NCI-H345 treated with DMSO at 0.1 percent for 48 hours (cell line): ENCODE data around the gene TRIM37.
"Not testable (repeated sequence)": the region's sequence is repeated elsewhere in the genome, so short reads cannot be mapped to it uniquely, and the experiment has no call there.

Experiments used
- DNase-seq: peaks from one replicate; lab custom pipeline; 2025; ENCODE audit not compliant: unreplicated experiment; lab: John Stamatoyannopoulos, UW

The TRIM37 gene, protein sequence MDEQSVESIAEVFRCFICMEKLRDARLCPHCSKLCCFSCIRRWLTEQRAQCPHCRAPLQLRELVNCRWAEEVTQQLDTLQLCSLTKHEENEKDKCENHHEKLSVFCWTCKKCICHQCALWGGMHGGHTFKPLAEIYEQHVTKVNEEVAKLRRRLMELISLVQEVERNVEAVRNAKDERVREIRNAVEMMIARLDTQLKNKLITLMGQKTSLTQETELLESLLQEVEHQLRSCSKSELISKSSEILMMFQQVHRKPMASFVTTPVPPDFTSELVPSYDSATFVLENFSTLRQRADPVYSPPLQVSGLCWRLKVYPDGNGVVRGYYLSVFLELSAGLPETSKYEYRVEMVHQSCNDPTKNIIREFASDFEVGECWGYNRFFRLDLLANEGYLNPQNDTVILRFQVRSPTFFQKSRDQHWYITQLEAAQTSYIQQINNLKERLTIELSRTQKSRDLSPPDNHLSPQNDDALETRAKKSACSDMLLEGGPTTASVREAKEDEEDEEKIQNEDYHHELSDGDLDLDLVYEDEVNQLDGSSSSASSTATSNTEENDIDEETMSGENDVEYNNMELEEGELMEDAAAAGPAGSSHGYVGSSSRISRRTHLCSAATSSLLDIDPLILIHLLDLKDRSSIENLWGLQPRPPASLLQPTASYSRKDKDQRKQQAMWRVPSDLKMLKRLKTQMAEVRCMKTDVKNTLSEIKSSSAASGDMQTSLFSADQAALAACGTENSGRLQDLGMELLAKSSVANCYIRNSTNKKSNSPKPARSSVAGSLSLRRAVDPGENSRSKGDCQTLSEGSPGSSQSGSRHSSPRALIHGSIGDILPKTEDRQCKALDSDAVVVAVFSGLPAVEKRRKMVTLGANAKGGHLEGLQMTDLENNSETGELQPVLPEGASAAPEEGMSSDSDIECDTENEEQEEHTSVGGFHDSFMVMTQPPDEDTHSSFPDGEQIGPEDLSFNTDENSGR

DNA sequence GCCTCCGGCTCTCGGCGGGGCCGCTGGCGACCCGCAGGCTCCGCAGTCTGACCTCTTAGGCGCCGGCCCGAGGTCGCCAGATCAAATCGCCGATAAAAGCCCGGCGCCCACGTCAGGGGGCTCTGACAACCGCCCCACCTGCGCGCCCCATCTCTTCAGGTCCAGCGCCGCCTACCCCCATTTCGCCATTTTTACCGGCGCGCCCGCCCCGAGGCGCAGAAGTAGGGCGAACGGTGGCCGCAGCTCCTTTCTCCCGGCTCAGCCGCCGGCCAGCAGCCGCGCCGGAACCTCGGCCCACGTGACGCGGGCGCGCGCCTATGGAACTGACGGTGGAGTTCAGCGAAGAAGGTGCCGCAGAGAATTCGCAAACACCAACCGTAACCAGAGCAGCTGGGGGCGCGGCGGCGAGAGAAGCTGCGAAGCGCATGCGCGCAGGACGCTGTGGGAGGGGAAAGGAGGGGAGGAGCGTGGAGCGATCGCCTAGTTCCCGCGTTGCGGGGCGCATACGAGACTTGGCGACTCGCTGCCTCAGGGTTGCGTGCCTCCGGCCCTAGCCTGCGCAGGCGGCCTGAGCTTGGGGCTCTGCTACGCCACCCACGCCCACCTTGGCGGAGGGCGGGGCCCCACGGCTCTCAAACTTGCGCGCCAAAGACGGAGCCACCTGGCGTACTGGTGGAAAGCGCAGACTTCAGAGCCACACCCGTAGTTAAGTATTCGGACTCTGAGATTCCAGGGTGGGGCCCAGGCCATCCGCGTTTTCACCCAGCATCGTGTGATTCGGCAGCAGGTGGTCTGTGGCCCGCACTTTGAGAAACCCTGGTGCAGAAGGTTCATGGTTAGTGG lies at the start of gene TRIM37:
TRIM37 (minus strand) TSS at position 418 of the 843 bp plus-strand sequence. CDS start 419 bp downstream, outside the sequence.
- peak; percentile 97 for DNase-seq

DNA sequence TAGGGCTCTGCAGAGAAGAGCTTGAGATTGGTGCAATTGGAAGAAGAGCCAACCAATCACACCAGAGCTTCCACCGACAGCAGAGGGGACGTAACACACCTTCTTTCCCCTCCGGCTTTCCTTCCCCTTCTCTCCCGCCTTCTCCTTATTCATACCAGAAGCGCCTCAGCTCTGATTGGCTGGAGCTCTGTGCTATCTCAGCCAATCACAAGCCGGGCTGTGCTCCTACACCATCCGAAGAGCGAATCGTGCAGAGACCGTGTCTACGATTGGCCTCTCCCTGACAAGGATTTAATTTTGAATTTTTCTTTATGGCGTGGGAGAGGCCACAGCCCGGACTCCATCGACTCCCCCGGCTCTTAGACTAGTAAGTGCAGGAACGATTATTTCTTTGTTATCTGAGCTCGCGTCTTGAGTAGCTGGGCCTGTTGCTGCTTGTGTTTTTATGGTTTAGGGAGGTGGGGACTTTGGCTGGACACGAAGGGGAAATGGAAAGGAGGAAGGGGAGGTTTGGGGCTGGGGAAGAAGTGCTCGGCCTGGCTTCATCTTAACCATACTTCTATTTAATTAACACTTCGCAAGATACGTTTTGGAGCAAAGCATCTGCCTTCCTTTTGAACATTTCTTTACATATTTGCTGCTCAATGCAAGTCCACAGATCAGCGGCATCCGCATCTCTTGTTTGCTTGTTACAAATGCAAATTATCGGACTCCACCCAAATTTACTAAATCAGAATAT lies 48.9 kb upstream of the TRIM37 start, which contains the start of gene PRR11:
PRR11 (plus strand) TSS at position 308 of the 739 bp plus-strand sequence. CDS start 14,007 bp downstream, outside the sequence.
- DNase-seq: peak; percentile 99

DNA sequence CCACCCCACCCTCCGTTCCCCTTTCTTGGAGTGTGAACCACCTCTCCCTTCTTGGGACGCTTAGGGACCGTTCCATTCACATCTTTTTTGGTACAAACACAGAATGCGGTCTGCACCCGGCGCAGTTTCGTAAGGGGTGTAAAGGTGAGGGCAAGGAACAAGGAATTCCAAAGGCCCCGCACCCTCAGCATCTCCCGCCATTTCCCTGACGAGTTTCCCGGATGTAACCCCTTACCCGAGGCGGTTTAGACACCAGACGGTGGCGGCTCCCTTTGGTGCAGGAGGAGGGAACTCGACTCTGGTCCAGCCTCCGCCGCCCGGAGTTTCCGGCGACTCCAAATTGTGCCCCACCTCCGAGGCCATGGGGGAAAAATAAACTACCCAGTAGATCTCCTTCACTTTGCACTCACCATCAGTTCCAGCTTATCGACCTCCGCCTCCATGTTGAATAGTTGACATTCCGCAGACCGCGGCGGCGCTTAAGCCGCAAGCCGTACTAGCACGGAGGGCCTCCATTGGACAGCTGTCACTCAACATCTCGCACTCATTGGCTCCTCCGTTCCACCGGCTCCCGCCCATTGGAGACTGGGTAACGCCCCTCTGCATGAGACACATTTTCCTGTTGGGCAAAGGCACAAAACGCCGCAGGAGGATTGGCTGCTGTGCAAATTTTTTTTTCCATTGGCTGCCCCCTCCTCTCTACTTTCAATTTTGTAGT lies 48.2 kb upstream of the TRIM37 start, which contains the start of gene SKA2:
SKA2 (minus strand) TSS at position 466 of the 718 bp plus-strand sequence; CDS start at position 443, 23 bp downstream.
- peak; percentile 95 for DNase-seq

DNA sequence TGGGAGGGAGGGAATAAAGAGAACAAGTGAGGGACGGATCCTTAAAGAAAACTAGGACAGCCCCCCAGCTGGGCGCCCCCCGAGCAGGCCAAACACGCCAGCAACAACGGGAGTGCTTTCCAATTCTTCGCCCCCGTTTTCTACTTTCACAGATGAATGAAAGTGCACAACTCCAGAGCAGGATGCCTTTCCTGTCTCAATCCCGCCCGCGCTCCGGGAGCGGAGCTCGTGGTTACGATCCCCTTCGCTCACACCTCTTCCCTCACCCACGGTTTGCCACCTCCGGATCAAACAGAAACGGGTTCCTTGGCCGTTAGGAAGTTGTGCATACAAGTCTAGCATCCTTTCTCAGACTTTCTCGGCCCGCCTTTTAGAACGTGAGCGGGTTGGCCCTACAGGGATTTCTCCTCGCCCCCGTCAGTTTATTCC lies 47.6 kb upstream of the TRIM37 start:
- peak; percentile 65 for DNase-seq

DNA sequence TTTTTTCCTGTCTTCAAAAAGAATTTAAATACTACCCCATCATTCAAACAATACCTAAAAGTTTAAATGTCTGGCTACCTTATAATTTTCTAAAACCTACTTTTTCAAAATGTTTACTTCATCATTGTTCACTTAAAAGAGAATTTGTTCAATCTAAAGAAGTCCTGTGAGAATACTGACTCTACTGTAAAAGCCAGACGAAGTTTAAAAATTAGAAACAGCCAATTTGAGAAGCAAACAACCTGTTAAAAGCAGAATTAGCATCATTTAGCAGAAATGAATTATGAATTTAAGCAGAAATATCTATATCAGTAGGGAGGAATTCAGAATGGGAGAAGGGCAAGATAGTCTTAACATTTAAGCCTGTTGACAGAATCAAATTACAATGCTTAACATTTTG lies 46.2 kb upstream of the TRIM37 start:
- no peak for DNase-seq

DNA sequence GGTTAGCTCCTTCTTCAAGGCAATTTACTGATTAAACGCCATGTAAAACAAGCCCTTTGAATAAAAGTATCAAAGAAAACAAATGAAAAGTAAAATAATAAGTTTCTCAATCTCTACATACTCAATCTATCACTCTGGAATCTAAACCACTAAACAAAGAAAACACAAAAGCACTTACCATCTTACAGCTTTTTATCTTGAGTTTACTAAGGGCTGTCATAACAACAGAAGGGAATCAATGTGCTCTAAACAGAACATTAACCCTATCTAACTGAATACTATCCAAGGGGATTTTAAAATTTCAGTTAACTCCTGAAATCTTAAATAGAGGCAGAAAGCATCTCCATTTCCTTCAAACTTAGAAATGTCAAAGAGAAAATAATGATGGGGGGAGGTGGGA lies 44.9 kb upstream of the TRIM37 start:
- no peak for DNase-seq

DNA sequence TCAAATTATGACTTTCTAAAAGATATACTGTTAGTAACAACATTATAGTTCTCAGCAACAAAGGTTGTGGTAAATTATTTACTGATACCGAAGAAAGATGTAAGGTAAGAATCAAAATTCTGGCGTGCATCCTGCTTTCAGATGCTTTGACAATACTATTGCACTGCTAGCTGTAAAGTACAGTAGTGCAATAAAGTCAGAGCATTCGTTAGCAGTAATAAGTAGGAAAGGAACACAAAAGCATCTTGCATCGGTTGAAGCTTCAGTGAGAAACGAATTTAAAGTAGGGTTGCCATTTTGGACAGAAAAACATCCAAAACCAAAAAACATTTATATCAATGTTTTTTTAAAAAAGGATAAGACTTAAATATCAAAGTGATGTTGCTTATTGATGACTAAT lies 44.3 kb upstream of the TRIM37 start:
- DNase-seq: no peak

DNA sequence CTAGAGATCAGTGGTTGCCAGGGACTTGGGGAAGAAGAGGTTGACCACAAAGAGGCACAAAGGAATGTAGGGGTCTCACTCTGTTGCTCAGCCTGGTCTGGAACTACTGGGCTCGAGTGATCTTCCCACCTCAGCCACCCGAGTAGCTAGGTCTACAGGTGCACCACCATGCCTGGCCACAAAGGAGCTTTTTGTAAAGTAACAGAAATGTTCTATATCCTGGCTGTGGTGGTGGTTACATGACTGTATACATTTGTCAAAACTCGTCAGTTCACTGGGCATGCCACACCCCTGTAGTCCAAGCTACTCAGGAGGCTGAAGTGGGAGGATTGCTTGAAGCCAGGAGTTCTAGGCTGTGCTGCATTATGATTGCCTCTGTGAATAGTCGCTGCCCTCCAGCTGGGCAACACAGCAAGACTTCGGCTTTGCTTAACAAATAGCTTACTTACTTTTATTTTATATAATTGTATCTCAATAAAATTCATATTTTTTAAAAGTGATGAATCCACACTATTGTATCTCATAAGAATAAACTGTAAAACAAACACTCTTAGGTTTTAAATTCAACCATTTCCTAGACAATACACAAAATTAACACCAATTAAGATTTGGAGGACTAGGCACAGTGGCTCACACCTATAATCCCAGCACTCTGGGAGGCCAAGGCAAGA lies 43.3 kb upstream of the TRIM37 start:
- DNase-seq: no peak

DNA sequence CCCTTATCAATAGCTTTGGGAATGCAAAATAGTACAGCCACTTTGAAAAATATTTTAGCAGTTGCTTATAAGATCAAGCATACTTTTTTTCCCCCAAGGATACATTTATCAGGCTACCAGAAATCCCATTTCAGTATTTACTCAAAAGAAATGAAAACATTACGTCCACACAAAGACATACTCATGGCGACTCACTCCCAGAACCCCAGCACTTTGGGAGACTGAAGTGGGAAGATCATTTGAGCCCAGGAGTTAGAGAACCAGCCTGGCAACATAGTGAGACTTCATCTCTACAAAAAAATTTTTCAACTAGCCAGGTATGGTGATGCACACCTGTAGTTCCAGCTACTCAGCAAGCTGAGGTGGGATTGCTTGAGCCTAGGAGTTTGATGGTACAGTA lies 42.4 kb upstream of the TRIM37 start:
- DNase-seq: no peak

DNA sequence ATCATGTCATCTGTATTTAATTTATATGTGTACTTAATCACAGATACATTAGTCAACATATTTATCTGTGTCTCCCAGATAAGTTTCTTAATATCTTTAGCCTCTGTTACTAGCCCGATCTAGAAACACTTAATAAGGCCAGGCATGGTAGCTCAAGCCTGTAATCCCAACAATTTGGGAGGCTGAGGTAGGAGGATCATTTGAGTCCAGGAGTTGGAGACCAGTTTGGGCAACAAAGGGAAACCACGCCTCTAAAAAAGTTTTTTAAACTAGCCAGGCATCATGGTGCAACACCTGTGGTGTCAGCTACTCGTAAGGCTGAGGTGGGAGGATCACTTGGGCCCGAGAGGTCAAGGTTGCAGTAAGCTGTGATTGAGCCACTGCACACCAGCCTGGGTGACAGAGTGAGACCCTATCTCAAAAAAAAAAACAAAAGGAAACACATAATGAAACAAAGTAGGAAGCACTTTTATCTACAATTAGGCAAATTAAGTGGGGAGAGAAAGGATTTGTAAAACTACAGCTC lies 39.0 kb upstream of the TRIM37 start:
- DNase-seq: no peak

DNA sequence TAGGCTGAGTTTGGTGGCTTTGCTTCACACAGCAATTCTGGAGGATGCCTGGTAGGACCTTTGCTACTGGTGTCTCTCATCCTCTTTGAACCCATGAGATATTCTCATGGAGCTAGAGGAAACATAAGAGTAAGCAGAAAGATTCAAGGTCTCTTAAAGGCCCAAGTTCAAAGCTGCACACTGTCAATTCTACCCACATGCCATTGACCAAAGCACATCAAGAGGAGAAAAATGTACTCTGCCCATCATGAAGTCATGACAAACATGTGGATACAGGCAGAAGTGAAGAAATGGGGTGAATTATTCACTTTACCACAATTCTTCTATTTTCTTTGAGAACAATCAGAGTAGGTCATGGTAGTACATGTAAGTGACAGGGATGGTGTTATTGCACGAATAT lies 35.2 kb upstream of the TRIM37 start:
- DNase-seq: no peak

DNA sequence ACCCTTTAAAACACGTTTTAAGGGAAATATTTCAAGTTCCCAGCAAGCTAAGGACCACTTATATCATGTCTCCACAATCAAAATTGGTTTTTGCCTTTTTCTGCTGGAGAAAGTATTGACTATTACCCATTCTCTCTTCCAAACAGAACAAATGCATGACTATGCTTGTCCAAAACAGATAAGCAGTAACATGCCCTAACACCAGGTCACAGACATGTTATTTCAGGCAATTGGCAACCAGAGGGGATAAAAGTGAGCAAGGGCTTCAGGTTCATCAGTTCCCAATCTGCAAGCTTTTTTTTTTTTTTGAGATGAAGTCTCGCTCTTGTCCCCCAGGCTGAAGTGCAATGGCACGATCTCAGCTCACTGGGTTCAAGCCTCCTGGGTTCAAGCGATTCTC lies 33.3 kb upstream of the TRIM37 start:
- DNase-seq: no peak

DNA sequence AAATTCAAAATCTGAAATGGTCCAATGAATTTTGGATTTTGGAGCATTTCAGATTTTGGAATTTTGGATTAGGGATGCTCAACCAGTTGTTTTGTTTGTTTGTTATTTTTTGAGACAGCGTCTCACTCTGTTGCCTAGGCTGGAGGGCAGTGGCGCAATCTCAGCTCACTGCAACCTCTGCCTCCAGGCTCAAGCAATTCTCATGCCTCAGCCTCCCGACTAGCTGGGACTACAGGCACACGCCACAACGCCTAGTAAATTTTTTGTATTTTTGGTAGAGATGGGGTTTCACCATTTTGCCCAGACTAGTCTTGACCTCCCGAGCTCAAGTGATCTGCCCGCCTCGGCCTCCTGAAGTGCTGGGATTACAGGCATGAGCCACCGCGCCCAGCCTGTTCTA lies 31.7 kb upstream of the TRIM37 start:
- DNase-seq: not testable (repeated sequence)

DNA sequence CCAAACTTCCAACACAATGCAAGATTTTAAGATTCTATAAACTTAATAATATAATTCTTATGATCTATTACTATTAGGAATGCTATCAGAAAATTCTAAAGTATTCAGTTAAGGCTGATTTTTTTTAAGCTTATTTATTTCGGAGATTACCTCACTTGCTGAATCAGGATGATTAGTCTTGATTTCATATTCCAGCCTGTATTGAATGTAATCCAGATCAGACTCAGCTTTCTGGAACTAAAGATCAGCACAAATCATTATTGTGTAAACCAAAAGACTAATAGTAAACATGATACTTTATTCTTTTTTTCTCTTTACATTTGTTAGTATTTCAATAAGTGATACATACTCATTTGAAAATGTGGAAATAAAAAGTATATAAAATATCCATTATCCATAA lies 24.5 kb upstream of the TRIM37 start:
- no peak for DNase-seq

DNA sequence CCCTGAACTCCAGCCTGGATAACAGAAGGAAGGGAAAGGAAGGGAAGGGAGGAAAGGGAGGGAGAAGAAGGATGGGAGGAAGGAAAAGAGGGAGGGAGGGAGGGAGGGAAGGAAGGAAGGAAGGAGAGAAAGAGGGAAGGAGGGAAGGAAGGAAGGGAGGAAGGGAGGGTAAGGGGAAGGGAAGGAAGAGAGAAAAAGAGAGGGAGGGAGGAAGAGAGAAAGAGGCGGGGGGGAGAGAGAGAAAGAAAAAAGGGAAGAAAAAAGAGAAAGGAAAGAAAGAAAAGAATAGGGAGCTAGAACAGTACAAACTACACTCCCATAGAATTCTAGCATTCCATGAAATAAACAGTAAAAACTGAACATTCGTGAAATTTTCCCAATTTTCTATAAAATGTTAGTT lies 23.1 kb upstream of the TRIM37 start:
- no peak for DNase-seq

DNA sequence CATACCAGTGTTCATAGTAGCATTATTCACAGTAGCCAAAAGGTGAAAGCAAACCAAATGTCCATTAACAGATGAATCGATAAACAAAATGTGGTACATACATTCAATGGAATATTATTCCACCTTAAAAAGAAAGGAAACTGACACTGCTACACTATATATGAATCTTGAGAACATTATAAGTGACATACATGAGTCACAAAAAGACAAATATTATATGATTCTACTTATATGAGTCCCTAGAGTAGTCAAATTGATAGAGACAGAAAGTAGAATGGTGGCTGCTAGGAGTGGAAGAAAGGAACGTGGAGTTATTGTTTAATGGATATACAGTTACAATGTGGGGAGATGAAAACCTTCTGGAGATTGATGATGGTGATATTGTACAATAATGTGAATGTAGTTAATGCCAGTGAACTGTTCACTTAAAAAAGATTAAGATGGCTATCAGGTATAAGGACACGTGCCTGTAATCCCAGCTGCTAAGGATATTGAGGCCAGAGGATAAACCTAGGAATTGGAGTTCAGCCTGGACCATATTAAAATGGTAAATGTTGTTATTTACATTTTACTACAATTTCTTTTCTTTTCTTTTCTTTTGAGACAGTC lies 20.2 kb upstream of the TRIM37 start:
- no peak for DNase-seq

DNA sequence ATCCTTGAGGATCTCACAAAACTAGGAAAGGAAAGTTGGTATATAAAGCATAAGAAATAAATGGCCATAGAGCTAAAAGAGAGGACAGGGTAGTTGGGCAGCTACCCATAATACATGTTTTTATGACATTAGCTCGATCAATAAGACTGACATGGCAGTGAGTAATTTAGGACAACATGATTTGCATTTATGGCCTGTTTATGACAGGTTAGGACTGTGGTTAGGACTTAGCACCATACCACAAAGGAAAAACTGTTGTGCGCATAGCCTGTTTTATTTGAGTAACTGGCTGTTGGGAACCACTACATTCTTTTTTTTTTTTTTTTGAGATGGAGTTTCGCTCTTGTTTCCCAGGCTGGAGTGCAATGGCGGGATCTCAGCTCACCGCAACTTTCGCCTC lies 18.0 kb upstream of the TRIM37 start:
- DNase-seq: no peak

DNA sequence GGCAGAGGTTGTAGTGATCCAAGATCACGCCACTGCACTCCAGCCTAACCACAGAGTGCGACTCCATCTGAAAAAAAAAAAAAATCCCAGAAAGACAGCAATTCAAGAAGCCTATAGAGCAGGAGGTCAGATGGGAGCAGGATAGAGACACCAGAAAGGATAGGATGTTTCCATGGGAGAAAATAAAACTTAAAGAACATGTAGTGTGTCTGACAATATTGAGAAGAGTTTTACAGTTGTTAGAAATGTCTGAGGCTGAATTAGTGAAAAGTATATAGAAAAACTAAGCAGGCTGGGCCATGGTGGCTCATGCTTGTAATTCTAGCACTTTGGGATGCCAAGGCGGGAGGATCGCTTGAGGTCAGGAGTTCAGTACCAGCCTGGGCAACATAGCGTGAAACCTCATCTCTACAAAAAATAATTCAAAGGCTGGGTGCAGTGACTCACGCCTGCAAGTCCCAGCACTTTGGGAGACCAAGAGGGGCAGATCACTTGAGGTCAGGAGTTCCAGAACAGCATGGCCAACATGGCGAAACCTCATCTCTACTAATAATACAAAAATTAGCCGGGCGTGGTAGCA lies 15.3 kb upstream of the TRIM37 start:
- no peak for DNase-seq
